ENCODE measurements around the gene MIER2. TPM values are rescaled to one million over a fixed set of nuclear protein-coding genes. Genes with fewer than 3 reads are reported as not detected.

MIER2 gene
- total RNA-seq, 1 experiment from 2014 or later, result not detected

- Histone ChIP-seq H3K27ac (ENCODE audit: low read length) (no peak overlapping the region), H3F3A (ENCODE audit: low read length, unreplicated experiment) (no peaks in the 10 kb centered on the region), H3K9me3 (ENCODE audit: low read length) (no peaks in the 10 kb centered on the region), H3K27me3 (ENCODE audit: low read length) (no peaks in the 10 kb centered on the region), H3K4me1 (ENCODE audit: insufficient read depth, low read length) (no peaks in the 10 kb centered on the region), H3K9me2 (replicated peaks; ENCODE audit: low read length) (no peaks in the 10 kb centered on the region), H3K36me3 (ENCODE audit: low read depth, low read length) (no peaks in the 10 kb centered on the region), H2AFZ (ENCODE audit: low read length) (no peak overlapping the region), H3K9ac (ENCODE audit: low read length) (no peak overlapping the region), H3K4me3 (ENCODE audit: low read length) (no peak overlapping the region), H4K20me1 (ENCODE audit: low read length) (no peaks in the 10 kb centered on the region), H3K79me2 (ENCODE audit: low read length) (no peaks in the 10 kb centered on the region), H3K4me2 (ENCODE audit: low read length) (no peak overlapping the region)
- POLR2A ChIA-PET (ENCODE audit: unreplicated experiment), result no interaction called here
- DNase-seq (no peak), ATAC-seq (no peak)
- BruUV-seq (replicated peaks), result no TSS peak
- CTCF ChIA-PET, result no interaction called here
- intact Hi-C loops (cut with micrococcal nuclease), result no loop called here
- TF ChIP-seq CTCF (conservative IDR thresholded peaks at IDR 0.05; ENCODE audit: low read depth, low read length), result no peak
- TF ChIP-seq EZH2 (IDR thresholded peaks at IDR 0.05; ENCODE audit: low read length, unreplicated experiment), result no peak
- TF ChIP-seq EZH2phosphoT487 (IDR thresholded peaks at IDR 0.05; ENCODE audit: borderline replicate concordance, low read length), result no peak
Observed at GRCh38 chr19:283395-283794, 61.2 kb downstream of the MIER2 start.

GRCh38 chr19:282501-282900 is 62.1 kb downstream of the MIER2 start:
- DNase-seq (no peak), ATAC-seq (no peak)
- no peaks in the 10 kb centered on the region for H3K9me2 ChIP-seq (replicated peaks; ENCODE audit: low read length)
- H2AFZ ChIP-seq (ENCODE audit: low read length), result no peak overlapping the region
- ChIA-PET CTCF (no interaction called here), POLR2A (ENCODE audit: unreplicated experiment) (no interaction called here)
- no TSS peak for BruUV-seq (replicated peaks)
- H3K4me1 ChIP-seq (ENCODE audit: insufficient read depth, low read length), result no peaks in the 10 kb centered on the region
- no peaks in the 10 kb centered on the region for H3K36me3 ChIP-seq (ENCODE audit: low read depth, low read length)
- no peaks in the 10 kb centered on the region for H3K79me2 ChIP-seq (ENCODE audit: low read length)
- H3K9ac ChIP-seq (ENCODE audit: low read length), result no peak overlapping the region
- H3F3A ChIP-seq (ENCODE audit: low read length, unreplicated experiment), result no peaks in the 10 kb centered on the region
- no peak overlapping the region for H3K4me2 ChIP-seq (ENCODE audit: low read length)
- intact Hi-C loops (cut with micrococcal nuclease), result no loop called here
- H3K4me3 ChIP-seq (ENCODE audit: low read length), result no peak overlapping the region
- no peak overlapping the region for H3K27ac ChIP-seq (ENCODE audit: low read length)
- H4K20me1 ChIP-seq (ENCODE audit: low read length), result no peaks in the 10 kb centered on the region
- TF ChIP-seq EZH2 (IDR thresholded peaks at IDR 0.05; ENCODE audit: low read length, unreplicated experiment) (no peak), EZH2phosphoT487 (IDR thresholded peaks at IDR 0.05; ENCODE audit: borderline replicate concordance, low read length) (no peak), CTCF (conservative IDR thresholded peaks at IDR 0.05; ENCODE audit: low read depth, low read length) (no peak)
- H3K9me3 ChIP-seq (ENCODE audit: low read length), result no peaks in the 10 kb centered on the region
- no peaks in the 10 kb centered on the region for H3K27me3 ChIP-seq (ENCODE audit: low read length)

GRCh38 chr19:281992-282391 is 62.6 kb downstream of the MIER2 start:
- Histone ChIP-seq H3K27ac (ENCODE audit: low read length) (no peak overlapping the region), H3K4me3 (ENCODE audit: low read length) (no peak overlapping the region), H3K4me2 (ENCODE audit: low read length) (no peak overlapping the region), H3K36me3 (ENCODE audit: low read depth, low read length) (no peaks in the 10 kb centered on the region), H2AFZ (ENCODE audit: low read length) (no peak overlapping the region), H3K27me3 (ENCODE audit: low read length) (no peaks in the 10 kb centered on the region), H3K9ac (ENCODE audit: low read length) (no peak overlapping the region), H3F3A (ENCODE audit: low read length, unreplicated experiment) (no peaks in the 10 kb centered on the region), H3K9me3 (ENCODE audit: low read length) (no peaks in the 10 kb centered on the region), H3K4me1 (ENCODE audit: insufficient read depth, low read length) (no peaks in the 10 kb centered on the region), H3K79me2 (ENCODE audit: low read length) (no peaks in the 10 kb centered on the region), H3K9me2 (replicated peaks; ENCODE audit: low read length) (no peaks in the 10 kb centered on the region), H4K20me1 (ENCODE audit: low read length) (no peaks in the 10 kb centered on the region)
- intact Hi-C loops (cut with micrococcal nuclease), result no loop called here
- CTCF ChIA-PET, result no interaction called here
- DNase-seq (no peak), ATAC-seq (no peak)
- POLR2A ChIA-PET (ENCODE audit: unreplicated experiment), result no interaction called here
- no TSS peak for BruUV-seq (replicated peaks)
- TF ChIP-seq EZH2 (IDR thresholded peaks at IDR 0.05; ENCODE audit: low read length, unreplicated experiment) (no peak), CTCF (conservative IDR thresholded peaks at IDR 0.05; ENCODE audit: low read depth, low read length) (no peak), EZH2phosphoT487 (IDR thresholded peaks at IDR 0.05; ENCODE audit: borderline replicate concordance, low read length) (no peak)
